ENCODE data around the gene ANKEF1.

Gene ANKEF1

GRCh38 chr20:10006447-10007090 lies 28.2 kb upstream of the ANKEF1 start:
- H3K4me3 ChIP-seq (ENCODE audit: low read depth, low read length), result no peak overlapping the region
- no peak for DNase-seq (ENCODE audit: low read depth)
- TF ChIP-seq CTCF (IDR thresholded peaks at IDR 0.05; ENCODE audit: low read depth, low read length, missing control alignments), result no peak

GRCh38 chr20:10007158-10007557 lies 27.6 kb upstream of the ANKEF1 start:
- no peak overlapping the region for H3K4me3 ChIP-seq (ENCODE audit: low read depth, low read length)
- no peak for TF ChIP-seq CTCF (IDR thresholded peaks at IDR 0.05; ENCODE audit: low read depth, low read length, missing control alignments)
- DNase-seq (ENCODE audit: low read depth), result no peak

- DNase-seq (ENCODE audit: low read depth), result no peak
- no peak for TF ChIP-seq CTCF (IDR thresholded peaks at IDR 0.05; ENCODE audit: low read depth, low read length, missing control alignments)
- no peak overlapping the region for H3K4me3 ChIP-seq (ENCODE audit: low read depth, low read length)
Observed at GRCh38 chr20:10007747-10008146, 27.0 kb upstream of the ANKEF1 start.

- DNase-seq (ENCODE audit: low read depth), result no peak
- no peak for TF ChIP-seq CTCF (IDR thresholded peaks at IDR 0.05; ENCODE audit: low read depth, low read length, missing control alignments)
- no peak overlapping the region for H3K4me3 ChIP-seq (ENCODE audit: low read depth, low read length)
Observed at GRCh38 chr20:10012464-10012863, 22.3 kb upstream of the ANKEF1 start.

GRCh38 chr20:10014431-10014830 lies 20.4 kb upstream of the ANKEF1 start:
- TF ChIP-seq CTCF (IDR thresholded peaks at IDR 0.05; ENCODE audit: low read depth, low read length, missing control alignments), result no peak
- H3K4me3 ChIP-seq (ENCODE audit: low read depth, low read length), result no peak overlapping the region
- DNase-seq (ENCODE audit: low read depth), result no peak

- H3K4me3 ChIP-seq (ENCODE audit: low read depth, low read length), result no peak overlapping the region
- no peak for DNase-seq (ENCODE audit: low read depth)
- no peak for TF ChIP-seq CTCF (IDR thresholded peaks at IDR 0.05; ENCODE audit: low read depth, low read length, missing control alignments)
Observed at GRCh38 chr20:10020937-10021336, 13.8 kb upstream of the ANKEF1 start.

- H3K4me3 ChIP-seq (ENCODE audit: low read depth, low read length), result no peak overlapping the region
- DNase-seq (ENCODE audit: low read depth), result no peak
- no peak for TF ChIP-seq CTCF (IDR thresholded peaks at IDR 0.05; ENCODE audit: low read depth, low read length, missing control alignments)
Observed at GRCh38 chr20:10022625-10023024, 12.2 kb upstream of the ANKEF1 start.

All from GM12864 (cell line).